Spleen (tissue), 7 donors: ENCODE measurements around the gene LRCH3.

Experiments used
- CTCF ChIP-seq, 11 experiments: fragments of 200-600 bp in 7 of 11; fragments of 450-650 bp in 4 of 11; sonication (generic) in 4 of 11; IDR thresholded peaks in 8 of 11; conservative IDR thresholded peaks in 3 of 11; 1 replicate in 7 of 11; 2 replicates in 4 of 11; pipeline versions ENCODE4 v1.4.0 to v1.8.0; 2016 to 2021; ENCODE audit warnings: antibody characterized with exemption in 11 of 11, inconsistent platforms in 4 of 11, mild to moderate bottlenecking in 1 of 11
- POLR2A ChIP-seq, 3 donors: fragments of 450-650 bp; IDR thresholded peaks; one replicate each; pipeline ENCODE4 v1.5.1; 2017; ENCODE audit warnings: antibody characterized with exemption in 3 of 3, mild to moderate bottlenecking in 1 of 3
- POLR2AphosphoS5 ChIP-seq, 3 donors: sonication (generic); formaldehyde crosslinking; IDR thresholded peaks; one replicate each; pipeline ENCODE4 v1.5.1; 2017; ENCODE audit warnings: antibody characterized with exemption in 3 of 3
- donor health status: DM: no; HTN: no; CAD: no; lungs with moderate emphysema.
- donor health status: DM: no; HTN: no; CAD: no.
- donor health status: DM: no; HTN: no; CAD: no.

GRCh38 chr3:197847866-197848401 is 56.9 kb downstream of the LRCH3 start:
- TF ChIP-seq CTCF (IDR thresholded peaks at IDR 0.05 in 8 of 11, conservative IDR thresholded peaks at IDR 0.05 in 3 of 11) (no peak), POLR2A (IDR thresholded peaks at IDR 0.05) (no peak), POLR2AphosphoS5 (IDR thresholded peaks at IDR 0.05) (no peak)
